ENCODE data around the gene IL16.

DNA sequence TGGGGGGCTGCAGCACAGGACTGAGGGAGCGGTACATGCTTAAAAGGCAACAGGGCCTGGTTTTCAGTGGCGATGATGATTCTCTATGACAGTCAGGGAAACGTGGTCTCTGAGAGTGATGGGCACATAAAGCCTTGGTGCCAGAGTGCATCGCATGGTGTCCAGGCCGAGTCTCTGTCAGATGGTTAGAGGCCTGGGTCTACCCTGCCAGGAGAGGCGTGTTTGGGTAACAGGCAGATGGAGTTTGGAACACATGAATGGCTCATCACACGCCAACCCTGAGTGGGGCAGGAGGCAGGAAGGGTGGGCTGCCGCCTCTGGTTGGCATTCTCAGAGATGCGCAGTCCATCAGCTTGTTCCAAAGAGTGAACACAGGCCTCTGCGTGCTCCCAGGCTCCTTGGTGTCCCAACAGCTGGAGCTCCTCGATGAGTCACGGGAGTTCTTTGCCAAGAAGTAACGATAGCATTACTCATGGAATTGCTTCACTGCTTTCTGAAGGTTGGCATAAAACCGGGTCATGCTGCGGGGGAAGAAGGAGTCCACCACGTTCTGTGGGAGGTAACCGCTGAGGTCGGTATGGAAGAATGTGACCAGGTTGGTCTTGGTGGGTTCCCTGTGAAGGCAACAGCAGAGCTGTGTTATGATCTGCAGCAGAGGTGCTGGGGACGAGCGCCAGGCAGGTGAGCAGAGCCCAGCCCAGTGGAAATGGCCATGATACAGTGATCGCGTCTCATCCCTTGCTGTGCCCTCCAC, 116.3 kb downstream of the IL16 start:
- TF ChIP-seq, protein P1, sequence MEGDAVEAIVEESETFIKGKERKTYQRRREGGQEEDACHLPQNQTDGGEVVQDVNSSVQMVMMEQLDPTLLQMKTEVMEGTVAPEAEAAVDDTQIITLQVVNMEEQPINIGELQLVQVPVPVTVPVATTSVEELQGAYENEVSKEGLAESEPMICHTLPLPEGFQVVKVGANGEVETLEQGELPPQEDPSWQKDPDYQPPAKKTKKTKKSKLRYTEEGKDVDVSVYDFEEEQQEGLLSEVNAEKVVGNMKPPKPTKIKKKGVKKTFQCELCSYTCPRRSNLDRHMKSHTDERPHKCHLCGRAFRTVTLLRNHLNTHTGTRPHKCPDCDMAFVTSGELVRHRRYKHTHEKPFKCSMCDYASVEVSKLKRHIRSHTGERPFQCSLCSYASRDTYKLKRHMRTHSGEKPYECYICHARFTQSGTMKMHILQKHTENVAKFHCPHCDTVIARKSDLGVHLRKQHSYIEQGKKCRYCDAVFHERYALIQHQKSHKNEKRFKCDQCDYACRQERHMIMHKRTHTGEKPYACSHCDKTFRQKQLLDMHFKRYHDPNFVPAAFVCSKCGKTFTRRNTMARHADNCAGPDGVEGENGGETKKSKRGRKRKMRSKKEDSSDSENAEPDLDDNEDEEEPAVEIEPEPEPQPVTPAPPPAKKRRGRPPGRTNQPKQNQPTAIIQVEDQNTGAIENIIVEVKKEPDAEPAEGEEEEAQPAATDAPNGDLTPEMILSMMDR (IDR thresholded peaks at IDR 0.05), result no peak
- no peak for TF ChIP-seq EZH2 (IDR thresholded peaks at IDR 0.05; ENCODE audit: borderline replicate concordance, insufficient read depth, low read depth, low read length, poor library complexity, severe bottlenecking)
